HepG2 (cell line): ENCODE data around the gene VWCE. TPM values are rescaled to one million over a fixed set of nuclear protein-coding genes. Genes with fewer than 3 reads are reported as not detected.

Source experiments
- CAMTA2 ChIP-seq: sonication (generic); formaldehyde crosslinking; IDR thresholded peaks from 2 replicates; pipeline ENCODE4 v1.4.0; 2020; ENCODE audit warnings: mild to moderate bottlenecking, missing genetic modification reagents, borderline replicate concordance
- EP300 ChIP-seq, 3 experiments: sonication (generic) in 1 of 3; formaldehyde crosslinking in 1 of 3; IDR thresholded peaks; 2 replicates each; pipeline versions ENCODE4 v1.5.1 to v1.6.1; 2011 to 2020; ENCODE audit warnings: low read depth in 2 of 3, low read length in 2 of 3, borderline replicate concordance in 1 of 3, improper control_type of control experiment in 1 of 3, mild to moderate bottlenecking in 1 of 3, missing genetic modification reagents in 1 of 3, moderate library complexity in 1 of 3
- ETV5 ChIP-seq: IDR thresholded peaks from 2 replicates; pipeline ENCODE4 v1.6.1; 2018; ENCODE audit warnings: missing biosample characterization, missing genetic modification reagents, inconsistent platforms, borderline replicate concordance
- FIP1L1 ChIP-seq: fragments of 200-400 bp; formaldehyde crosslinking; IDR thresholded peaks from 2 replicates; pipeline ENCODE4 v1.6.1; 2018; ENCODE audit warnings: low read depth, mild to moderate bottlenecking, low read length, moderate library complexity, borderline replicate concordance; ENCODE audit not compliant: insufficient read depth
- KLF11 ChIP-seq: IDR thresholded peaks from 2 replicates; pipeline ENCODE4 v1.6.1; 2016; ENCODE audit warnings: missing compliant biosample characterization
- MBNL3 ChIP-seq: fragments of 250-450 bp; sonication (Bioruptor Pico); conservative IDR thresholded peaks from 2 replicates; pipeline ENCODE4 v1.8.0; 2022; ENCODE audit warnings: mild to moderate bottlenecking, inconsistent platforms
- PITX1 ChIP-seq: sonication (generic); formaldehyde crosslinking; IDR thresholded peaks from 2 replicates; pipeline ENCODE4 v1.5.1; 2020; ENCODE audit warnings: mild to moderate bottlenecking, missing genetic modification reagents
- POLR2AphosphoS5 ChIP-seq: IDR thresholded peaks from 2 replicates; pipeline ENCODE4 v1.6.1; 2012; ENCODE audit warnings: low read depth, low read length
- SKI ChIP-seq: fragments of 450-650 bp; IDR thresholded peaks from one replicate; pipeline ENCODE4 v1.6.1; 2018; ENCODE audit warnings: mild to moderate bottlenecking; ENCODE audit not compliant: partially characterized antibody
- ZNF138 ChIP-seq: sonication (generic); formaldehyde crosslinking; IDR thresholded peaks from 2 replicates; pipeline ENCODE4 v1.5.0; 2020; ENCODE audit warnings: mild to moderate bottlenecking, low read depth, missing genetic modification reagents
- ZNF432 ChIP-seq: sonication (generic); formaldehyde crosslinking; IDR thresholded peaks from 2 replicates; pipeline ENCODE4 v1.5.0; 2020; ENCODE audit warnings: missing genetic modification reagents, mild to moderate bottlenecking, borderline replicate concordance
- ZNF746 ChIP-seq: sonication (generic); formaldehyde crosslinking; IDR thresholded peaks from 2 replicates; pipeline ENCODE4 v1.8.0; 2022; ENCODE audit warnings: mild to moderate bottlenecking, missing genetic modification reagents
- ZNF768 ChIP-seq: sonication (generic); formaldehyde crosslinking; IDR thresholded peaks from 2 replicates; pipeline ENCODE4 v1.4.0; 2020; ENCODE audit warnings: missing genetic modification reagents
- polyA plus RNA-seq, 8 experiments: library from polyadenylated mRNA; depleted of rRNA in 3 of 8; stranded (reverse) in 7 of 8; unstranded in 1 of 8; fragments of >200 nt; fragmentation: Illumina TruSeq in 4 of 8; extraction: Trizol in 4 of 8; gene quantifications; 2 replicates each; pipeline versions ENCODE4 v1.2.1 to v1.2.3, GENCODE V29; 2011 to 2016; ENCODE audit warnings: low read depth in 4 of 8, missing spikeins in 1 of 8, mixed read lengths in 1 of 8; ENCODE audit not compliant: insufficient read depth in 1 of 8
- total RNA-seq, 5 experiments: library from RNA; depleted of rRNA; stranded (reverse); fragments of >200 nt; fragmentation: Illumina TruSeq; extraction: Trizol; gene quantifications; 2 replicates each; pipeline ENCODE4 v1.2.3, GENCODE V29; 2016; ENCODE audit warnings: low read depth in 1 of 5
- TF ChIP-seq, protein P1 (sequence below): sonication (generic); formaldehyde crosslinking; IDR thresholded peaks from 2 replicates; pipeline ENCODE4 v1.4.0; 2020; ENCODE audit warnings: missing genetic modification reagents, borderline replicate concordance
- TF ChIP-seq, protein P2 (sequence below): IDR thresholded peaks from 2 replicates; pipeline ENCODE4 v1.4.0; 2020; ENCODE audit warnings: mild to moderate bottlenecking, missing genetic modification reagents
- TF ChIP-seq, protein P3 (sequence below): sonication (generic); formaldehyde crosslinking; IDR thresholded peaks from 2 replicates; pipeline ENCODE4 v1.5.0; 2020; ENCODE audit warnings: missing genetic modification reagents, mild to moderate bottlenecking, borderline replicate concordance
- TF ChIP-seq, protein P4 (sequence below): sonication (generic); formaldehyde crosslinking; IDR thresholded peaks from 2 replicates; pipeline ENCODE4 v1.5.0; 2020; ENCODE audit warnings: missing genetic modification reagents

VWCE gene
- total and polyA plus RNA-seq, 2 of the 13 experiments (the other 11 are each of a cell fraction or from before 2014, with no cell fraction given): 27.6 to 58.3 TPM

DNA sequence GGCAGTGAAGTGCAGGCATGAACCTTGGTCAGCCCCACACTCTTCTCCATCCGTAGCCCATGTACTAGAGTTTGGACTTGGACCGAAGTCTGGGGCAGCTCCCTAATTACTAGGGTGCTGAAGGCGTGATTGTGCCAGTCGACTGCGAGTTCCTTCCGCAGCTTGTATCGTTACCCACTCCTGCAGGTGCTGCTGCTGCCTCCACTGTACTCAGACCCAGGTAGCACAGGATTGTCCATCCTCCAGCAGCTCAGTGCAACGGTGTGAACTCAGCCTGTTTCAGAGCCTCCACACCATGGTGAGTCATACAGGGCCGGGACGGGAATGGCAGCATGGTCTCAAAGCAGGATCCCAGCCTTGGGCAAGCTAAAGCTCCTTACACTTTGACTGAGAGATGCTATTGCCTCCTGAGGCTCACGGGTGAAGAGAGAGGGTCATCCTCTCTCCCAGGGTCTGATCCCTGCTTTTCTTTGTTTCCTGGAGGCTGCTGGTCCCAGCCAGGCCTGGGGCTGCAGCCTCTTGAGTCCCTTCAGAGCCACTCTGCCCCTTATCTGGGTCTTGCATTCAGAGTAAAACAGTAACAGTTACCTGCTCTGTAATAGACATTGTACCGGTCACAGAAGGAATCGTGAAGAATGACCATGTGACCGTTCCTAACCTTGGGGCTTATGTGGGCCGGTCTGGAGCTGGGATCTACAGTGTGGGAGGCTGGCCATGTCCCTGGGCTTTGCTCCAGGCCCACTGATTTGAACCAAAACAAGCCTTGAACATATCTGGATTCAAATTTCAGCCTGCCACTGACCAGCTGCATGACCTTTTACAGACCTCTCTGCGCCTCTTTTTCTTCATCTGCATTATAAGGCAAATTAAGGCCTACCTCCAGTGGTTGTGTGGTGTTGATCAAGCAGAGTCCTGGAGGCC lies 39.6 kb upstream of the VWCE start (continued):
- TF ChIP-seq ZNF432 (CRISPR knock-in tag): no peak
- 0 out of 2 replicates have a peak, but pooled peaks have one; percentile 60 for TF ChIP-seq KLF11 (CRISPR knock-in tag)
- peak; percentile 40; the same call in 1 of the 2 replicates for TF ChIP-seq PITX1
- no peak for TF ChIP-seq MBNL3
- TF ChIP-seq SKI: peak; percentile 59
- TF ChIP-seq, protein P1, sequence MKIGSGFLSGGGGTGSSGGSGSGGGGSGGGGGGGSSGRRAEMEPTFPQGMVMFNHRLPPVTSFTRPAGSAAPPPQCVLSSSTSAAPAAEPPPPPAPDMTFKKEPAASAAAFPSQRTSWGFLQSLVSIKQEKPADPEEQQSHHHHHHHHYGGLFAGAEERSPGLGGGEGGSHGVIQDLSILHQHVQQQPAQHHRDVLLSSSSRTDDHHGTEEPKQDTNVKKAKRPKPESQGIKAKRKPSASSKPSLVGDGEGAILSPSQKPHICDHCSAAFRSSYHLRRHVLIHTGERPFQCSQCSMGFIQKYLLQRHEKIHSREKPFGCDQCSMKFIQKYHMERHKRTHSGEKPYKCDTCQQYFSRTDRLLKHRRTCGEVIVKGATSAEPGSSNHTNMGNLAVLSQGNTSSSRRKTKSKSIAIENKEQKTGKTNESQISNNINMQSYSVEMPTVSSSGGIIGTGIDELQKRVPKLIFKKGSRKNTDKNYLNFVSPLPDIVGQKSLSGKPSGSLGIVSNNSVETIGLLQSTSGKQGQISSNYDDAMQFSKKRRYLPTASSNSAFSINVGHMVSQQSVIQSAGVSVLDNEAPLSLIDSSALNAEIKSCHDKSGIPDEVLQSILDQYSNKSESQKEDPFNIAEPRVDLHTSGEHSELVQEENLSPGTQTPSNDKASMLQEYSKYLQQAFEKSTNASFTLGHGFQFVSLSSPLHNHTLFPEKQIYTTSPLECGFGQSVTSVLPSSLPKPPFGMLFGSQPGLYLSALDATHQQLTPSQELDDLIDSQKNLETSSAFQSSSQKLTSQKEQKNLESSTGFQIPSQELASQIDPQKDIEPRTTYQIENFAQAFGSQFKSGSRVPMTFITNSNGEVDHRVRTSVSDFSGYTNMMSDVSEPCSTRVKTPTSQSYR (CRISPR knock-in tag): peak; percentile 53; the same call in 1 of the 2 replicates
- 0 out of 2 replicates have a peak, but pooled peaks have one; percentile 82 for TF ChIP-seq ZNF138 (CRISPR knock-in tag)
- TF ChIP-seq ETV5 (CRISPR knock-in tag): peak; percentile 58
- TF ChIP-seq ZNF746 (CRISPR knock-in tag): 0 out of 2 replicates have a peak, but pooled peaks have one; percentile 17
- TF ChIP-seq, protein P2, sequence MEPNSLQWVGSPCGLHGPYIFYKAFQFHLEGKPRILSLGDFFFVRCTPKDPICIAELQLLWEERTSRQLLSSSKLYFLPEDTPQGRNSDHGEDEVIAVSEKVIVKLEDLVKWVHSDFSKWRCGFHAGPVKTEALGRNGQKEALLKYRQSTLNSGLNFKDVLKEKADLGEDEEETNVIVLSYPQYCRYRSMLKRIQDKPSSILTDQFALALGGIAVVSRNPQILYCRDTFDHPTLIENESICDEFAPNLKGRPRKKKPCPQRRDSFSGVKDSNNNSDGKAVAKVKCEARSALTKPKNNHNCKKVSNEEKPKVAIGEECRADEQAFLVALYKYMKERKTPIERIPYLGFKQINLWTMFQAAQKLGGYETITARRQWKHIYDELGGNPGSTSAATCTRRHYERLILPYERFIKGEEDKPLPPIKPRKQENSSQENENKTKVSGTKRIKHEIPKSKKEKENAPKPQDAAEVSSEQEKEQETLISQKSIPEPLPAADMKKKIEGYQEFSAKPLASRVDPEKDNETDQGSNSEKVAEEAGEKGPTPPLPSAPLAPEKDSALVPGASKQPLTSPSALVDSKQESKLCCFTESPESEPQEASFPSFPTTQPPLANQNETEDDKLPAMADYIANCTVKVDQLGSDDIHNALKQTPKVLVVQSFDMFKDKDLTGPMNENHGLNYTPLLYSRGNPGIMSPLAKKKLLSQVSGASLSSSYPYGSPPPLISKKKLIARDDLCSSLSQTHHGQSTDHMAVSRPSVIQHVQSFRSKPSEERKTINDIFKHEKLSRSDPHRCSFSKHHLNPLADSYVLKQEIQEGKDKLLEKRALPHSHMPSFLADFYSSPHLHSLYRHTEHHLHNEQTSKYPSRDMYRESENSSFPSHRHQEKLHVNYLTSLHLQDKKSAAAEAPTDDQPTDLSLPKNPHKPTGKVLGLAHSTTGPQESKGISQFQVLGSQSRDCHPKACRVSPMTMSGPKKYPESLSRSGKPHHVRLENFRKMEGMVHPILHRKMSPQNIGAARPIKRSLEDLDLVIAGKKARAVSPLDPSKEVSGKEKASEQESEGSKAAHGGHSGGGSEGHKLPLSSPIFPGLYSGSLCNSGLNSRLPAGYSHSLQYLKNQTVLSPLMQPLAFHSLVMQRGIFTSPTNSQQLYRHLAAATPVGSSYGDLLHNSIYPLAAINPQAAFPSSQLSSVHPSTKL (CRISPR knock-in tag): peak; percentile 49
- peak; percentile 30 to 41; a peak in 3 of 4 replicates for TF ChIP-seq EP300 (IDR thresholded peaks at IDR 0.05; ENCODE audit: low read depth in 2 of 2, low read length in 2 of 2)
- peak; percentile 75 for TF ChIP-seq EP300 (CRISPR knock-in tag; IDR thresholded peaks at IDR 0.05; ENCODE audit: borderline replicate concordance)
- TF ChIP-seq ZNF768 (CRISPR knock-in tag): peak; percentile 54; the same call in 1 of the 2 replicates
- TF ChIP-seq, protein P3, sequence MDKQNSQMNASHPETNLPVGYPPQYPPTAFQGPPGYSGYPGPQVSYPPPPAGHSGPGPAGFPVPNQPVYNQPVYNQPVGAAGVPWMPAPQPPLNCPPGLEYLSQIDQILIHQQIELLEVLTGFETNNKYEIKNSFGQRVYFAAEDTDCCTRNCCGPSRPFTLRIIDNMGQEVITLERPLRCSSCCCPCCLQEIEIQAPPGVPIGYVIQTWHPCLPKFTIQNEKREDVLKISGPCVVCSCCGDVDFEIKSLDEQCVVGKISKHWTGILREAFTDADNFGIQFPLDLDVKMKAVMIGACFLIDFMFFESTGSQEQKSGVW (CRISPR knock-in tag): no peak
- TF ChIP-seq CAMTA2 (CRISPR knock-in tag): no peak
- TF ChIP-seq POLR2AphosphoS5: peak; percentile 94
- no peak for TF ChIP-seq FIP1L1
- TF ChIP-seq, protein P4, sequence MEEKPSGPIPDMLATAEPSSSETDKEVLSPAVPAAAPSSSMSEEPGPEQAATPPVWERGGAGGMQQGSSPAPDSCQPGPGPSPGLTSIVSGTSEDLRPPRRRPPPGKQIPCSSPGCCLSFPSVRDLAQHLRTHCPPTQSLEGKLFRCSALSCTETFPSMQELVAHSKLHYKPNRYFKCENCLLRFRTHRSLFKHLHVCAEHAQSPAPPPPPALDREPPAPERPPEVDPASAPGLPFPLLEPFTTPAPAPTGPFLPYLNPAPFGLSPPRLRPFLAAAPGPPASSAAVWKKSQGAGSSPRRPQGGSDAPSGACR (CRISPR knock-in tag): peak; percentile 73
